KMS-11 (cell line): ENCODE data around the gene KLHL6.

Experiments
- H2AFZ ChIP-seq: fragments of 200-600 bp; sonication (generic); 2 replicates; pipeline ENCODE4 v1.6.1; 2016; ENCODE audit warnings: antibody characterized with exemption, mixed run types, low read depth
- H3K27ac ChIP-seq: fragments of 200-600 bp; sonication (generic); 2 replicates; pipeline ENCODE4 v1.6.1; 2016; ENCODE audit warnings: mild to moderate bottlenecking, mixed run types
- H3K27me3 ChIP-seq: fragments of 200-600 bp; sonication (generic); 2 replicates; pipeline ENCODE4 v1.6.1; 2017; ENCODE audit warnings: mild to moderate bottlenecking, low read depth, mixed run types, moderate library complexity; ENCODE audit not compliant: insufficient read depth
- H3K36me3 ChIP-seq: fragments of 200-600 bp; sonication (generic); 2 replicates; pipeline ENCODE4 v1.6.1; 2017; ENCODE audit warnings: mild to moderate bottlenecking, mixed run types; ENCODE audit not compliant: insufficient read depth
- H3K4me1 ChIP-seq: fragments of 200-600 bp; sonication (generic); 2 replicates; pipeline ENCODE4 v1.6.1; 2016; ENCODE audit warnings: mild to moderate bottlenecking, low read depth, mixed run types; ENCODE audit not compliant: poor library complexity, severe bottlenecking
- H3K4me2 ChIP-seq: fragments of 200-600 bp; sonication (generic); 2 replicates; pipeline ENCODE4 v1.7.0; 2016; ENCODE audit warnings: mild to moderate bottlenecking, mixed run types
- H3K4me3 ChIP-seq: fragments of 200-600 bp; sonication (generic); IDR thresholded peaks from 2 replicates; pipeline ENCODE4 v1.6.1; 2017; ENCODE audit warnings: low read depth, low read length, mixed read lengths; ENCODE audit not compliant: insufficient read depth
- H3K79me2 ChIP-seq: fragments of 200-600 bp; sonication (generic); 2 replicates; pipeline ENCODE4 v1.6.1; 2016; ENCODE audit warnings: low read depth, mixed run types; ENCODE audit not compliant: insufficient read depth
- H3K9ac ChIP-seq: fragments of 200-600 bp; sonication (generic); 2 replicates; pipeline ENCODE4 v1.6.1; 2016; ENCODE audit warnings: mild to moderate bottlenecking, mixed run types
- H4K20me1 ChIP-seq: fragments of 200-600 bp; sonication (generic); 2 replicates; pipeline ENCODE4 v1.6.1; 2016; ENCODE audit warnings: mild to moderate bottlenecking, mixed run types; ENCODE audit not compliant: insufficient read depth
- TF ChIP-seq, protein P1 (sequence below): fragments of 200-600 bp; sonication (generic); conservative IDR thresholded peaks from 2 replicates; pipeline ENCODE4 v1.6.1; 2017; ENCODE audit warnings: low read depth, mild to moderate bottlenecking, antibody characterized with exemption, low read length, moderate library complexity, mixed read lengths

KLHL6 gene

DNA sequence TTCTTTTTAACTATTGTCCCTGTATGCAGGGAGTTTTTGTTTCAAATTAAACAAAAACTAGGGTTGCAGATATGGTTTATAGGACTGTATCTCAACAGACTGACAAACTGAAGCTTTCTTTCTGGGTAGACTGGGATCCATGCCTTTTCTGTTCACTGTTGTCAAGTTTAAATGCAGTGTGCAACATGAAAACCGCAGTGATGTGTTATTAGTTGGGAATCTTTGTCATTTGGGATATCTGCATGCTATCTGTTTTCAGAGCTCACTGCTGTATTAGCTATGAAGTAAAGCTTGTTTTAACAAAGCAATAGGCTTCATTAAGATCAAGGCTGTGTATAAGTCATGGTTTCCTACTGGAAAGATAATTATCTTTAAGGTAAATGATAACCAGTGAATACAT, 105.7 kb downstream of the KLHL6 start:
- H3K4me1 ChIP-seq = peaks cover 22% of the 10 kb centered on the region

DNA sequence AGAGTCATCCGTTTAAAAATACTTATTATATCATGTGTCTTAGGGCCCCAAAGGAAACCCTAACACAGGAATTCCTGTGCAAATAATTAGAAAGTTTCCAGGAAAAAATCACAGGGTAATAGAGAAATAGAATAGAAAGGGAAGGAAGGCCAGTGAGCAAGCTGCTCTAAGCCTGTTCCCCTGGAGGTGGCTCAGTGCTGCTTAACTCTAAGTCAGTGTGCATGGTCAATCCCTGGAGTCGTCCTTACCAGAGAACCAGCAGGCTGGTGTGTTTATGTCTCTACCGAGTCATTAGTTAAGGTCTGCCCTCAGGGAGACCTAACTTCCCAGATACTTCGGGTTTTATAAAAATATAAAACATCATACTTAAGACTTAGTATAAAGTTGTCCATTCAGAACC, 106.1 kb downstream of the KLHL6 start:
- no peak overlapping the region for H3K27ac ChIP-seq
- no peak overlapping the region for H3K4me3 ChIP-seq
- H3K79me2 ChIP-seq = no peaks in the 10 kb centered on the region
- H2AFZ ChIP-seq = no peak overlapping the region
- TF ChIP-seq, protein P1, sequence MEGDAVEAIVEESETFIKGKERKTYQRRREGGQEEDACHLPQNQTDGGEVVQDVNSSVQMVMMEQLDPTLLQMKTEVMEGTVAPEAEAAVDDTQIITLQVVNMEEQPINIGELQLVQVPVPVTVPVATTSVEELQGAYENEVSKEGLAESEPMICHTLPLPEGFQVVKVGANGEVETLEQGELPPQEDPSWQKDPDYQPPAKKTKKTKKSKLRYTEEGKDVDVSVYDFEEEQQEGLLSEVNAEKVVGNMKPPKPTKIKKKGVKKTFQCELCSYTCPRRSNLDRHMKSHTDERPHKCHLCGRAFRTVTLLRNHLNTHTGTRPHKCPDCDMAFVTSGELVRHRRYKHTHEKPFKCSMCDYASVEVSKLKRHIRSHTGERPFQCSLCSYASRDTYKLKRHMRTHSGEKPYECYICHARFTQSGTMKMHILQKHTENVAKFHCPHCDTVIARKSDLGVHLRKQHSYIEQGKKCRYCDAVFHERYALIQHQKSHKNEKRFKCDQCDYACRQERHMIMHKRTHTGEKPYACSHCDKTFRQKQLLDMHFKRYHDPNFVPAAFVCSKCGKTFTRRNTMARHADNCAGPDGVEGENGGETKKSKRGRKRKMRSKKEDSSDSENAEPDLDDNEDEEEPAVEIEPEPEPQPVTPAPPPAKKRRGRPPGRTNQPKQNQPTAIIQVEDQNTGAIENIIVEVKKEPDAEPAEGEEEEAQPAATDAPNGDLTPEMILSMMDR = no peak
- no peaks in the 10 kb centered on the region for H4K20me1 ChIP-seq
- H3K4me2 ChIP-seq = no peak overlapping the region
- H3K36me3 ChIP-seq = peaks cover 4% of the 10 kb centered on the region; the same call in 1 of the 2 replicates
- H3K4me1 ChIP-seq = peaks cover 22% of the 10 kb centered on the region
- no peak overlapping the region for H3K9ac ChIP-seq
- H3K27me3 ChIP-seq = no peaks in the 10 kb centered on the region

More for the DNA sequence above, 105.7 kb downstream of the KLHL6 start:
- TF ChIP-seq, protein P1 = no peak
- H4K20me1 ChIP-seq = no peaks in the 10 kb centered on the region
- H2AFZ ChIP-seq = no peak overlapping the region
- no peak overlapping the region for H3K9ac ChIP-seq
- H3K4me3 ChIP-seq = no peak overlapping the region
- H3K27ac ChIP-seq = no peak overlapping the region
- no peaks in the 10 kb centered on the region for H3K79me2 ChIP-seq
- H3K4me2 ChIP-seq = no peak overlapping the region
- no peaks in the 10 kb centered on the region for H3K27me3 ChIP-seq
- peaks cover 4% of the 10 kb centered on the region; the same call in 1 of the 2 replicates for H3K36me3 ChIP-seq

DNA sequence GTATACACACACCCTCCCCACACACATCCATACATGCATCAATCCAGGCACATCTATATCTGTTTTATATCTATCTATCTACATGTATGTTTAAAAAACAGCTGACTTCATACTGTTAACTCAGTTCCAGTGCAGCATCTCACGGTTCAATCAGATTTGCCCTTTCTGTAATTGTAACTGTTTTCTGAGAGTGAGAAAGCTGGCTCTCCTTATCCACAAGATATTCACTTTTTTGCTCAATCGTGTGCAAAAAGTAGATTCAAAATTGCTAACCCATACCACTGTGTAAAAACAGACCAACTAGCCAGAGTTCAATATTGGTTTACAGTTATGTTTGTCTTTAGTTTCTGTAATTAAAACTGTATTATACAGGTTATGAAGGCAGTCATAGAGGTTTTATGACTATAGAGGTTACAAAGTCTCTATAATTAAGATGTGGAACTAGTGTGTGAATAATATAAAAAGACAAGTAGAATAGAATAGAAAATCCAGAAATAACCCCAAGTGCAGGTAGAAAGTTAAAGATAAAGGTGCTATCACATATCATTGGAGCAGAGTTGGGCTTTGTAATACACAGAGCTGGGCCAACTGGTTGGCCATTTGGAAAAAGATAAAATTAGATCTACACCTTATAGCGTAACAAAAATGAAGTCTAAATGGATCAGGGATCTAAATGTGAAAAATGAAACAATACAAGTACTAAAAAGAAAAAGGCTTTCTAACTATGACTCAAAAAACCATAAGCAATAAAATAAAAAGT, 107.0 kb downstream of the KLHL6 start:
- peaks cover 22% of the 10 kb centered on the region for H3K4me1 ChIP-seq
- no peaks in the 10 kb centered on the region for H3K79me2 ChIP-seq
- no peak overlapping the region for H3K4me3 ChIP-seq
- no peak overlapping the region for H3K9ac ChIP-seq
- H3K36me3 ChIP-seq = peaks cover 4% of the 10 kb centered on the region; the same call in 1 of the 2 replicates
- no peak overlapping the region for H3K27ac ChIP-seq
- TF ChIP-seq, protein P1 = no peak
- H2AFZ ChIP-seq = peak overlapping the region; percentile 96; the same call in 1 of the 2 replicates
- H3K4me2 ChIP-seq = peak overlapping the region; percentile 72
- H3K27me3 ChIP-seq = no peaks in the 10 kb centered on the region
- no peaks in the 10 kb centered on the region for H4K20me1 ChIP-seq

DNA sequence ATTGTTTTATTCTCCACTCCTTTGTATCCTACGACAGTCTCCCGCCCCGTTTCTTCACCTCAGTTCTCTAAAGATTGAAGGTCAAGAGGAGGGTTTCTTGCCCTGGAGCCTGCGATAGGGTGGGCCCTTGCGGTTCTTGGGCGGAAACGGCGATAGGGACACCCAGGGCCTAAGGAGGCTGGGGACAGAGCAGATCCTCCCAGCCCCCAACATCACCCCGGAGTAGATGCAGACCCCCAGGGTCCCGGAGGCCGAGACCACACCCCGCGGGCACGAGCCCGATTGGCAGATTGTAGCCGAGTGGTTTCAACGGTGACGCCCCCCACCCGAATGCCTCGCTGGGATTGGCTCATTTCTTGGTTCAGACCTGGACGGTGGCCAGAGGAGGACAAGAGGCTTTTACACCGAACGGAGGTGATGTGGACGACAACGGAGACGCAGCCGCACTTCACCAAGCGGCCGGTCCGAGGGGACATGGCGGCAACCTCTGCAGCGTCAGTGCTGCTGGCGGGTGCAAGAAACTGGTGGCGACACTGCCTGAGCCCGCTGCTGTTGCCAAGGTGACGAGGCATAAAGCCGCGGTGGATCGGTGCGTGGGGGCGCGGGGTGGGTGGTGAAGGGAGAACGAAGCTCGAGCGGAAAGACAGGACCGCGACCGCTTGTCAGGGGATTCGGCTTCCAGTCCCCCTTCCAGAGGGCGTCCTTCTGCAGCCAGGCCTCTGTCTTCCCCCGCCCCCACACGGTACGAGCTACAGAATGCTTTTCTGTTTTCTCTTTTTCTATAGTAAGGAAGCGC, 108.1 kb downstream of the KLHL6 start:
- Histone ChIP-seq H4K20me1 (no peaks in the 10 kb centered on the region), H3K79me2 (no peaks in the 10 kb centered on the region), H3K9ac (peak overlapping the region; percentile 62; the same call in 1 of the 2 replicates), H3K27me3 (no peaks in the 10 kb centered on the region; the same call in 1 of the 2 replicates), H3K27ac (peak overlapping the region; percentile 12; the same call in 1 of the 2 replicates), H3K4me3 (peak overlapping the region; percentile 83), H2AFZ (peak overlapping the region; percentile 96), H3K4me2 (peak overlapping the region; percentile 72), H3K4me1 (peaks cover 22% of the 10 kb centered on the region), H3K36me3 (peaks cover 3% of the 10 kb centered on the region; the same call in 1 of the 2 replicates)
- TF ChIP-seq, protein P1 = no peak
